KMS-11 (cell line): Measurements from ENCODE around the gene MAGEA2B.
"Not testable (repeated sequence)": the region's sequence is repeated elsewhere in the genome, so short reads cannot be mapped to it uniquely, and the experiment has no call there.

Source experiments
- H2AFZ ChIP-seq: fragments of 200-600 bp; sonication (generic); 2 replicates; pipeline ENCODE4 v1.6.1; 2016; ENCODE audit warnings: antibody characterized with exemption, mixed run types, low read depth
- H3K27ac ChIP-seq: fragments of 200-600 bp; sonication (generic); 2 replicates; pipeline ENCODE4 v1.6.1; 2016; ENCODE audit warnings: mild to moderate bottlenecking, mixed run types
- H3K27me3 ChIP-seq: fragments of 200-600 bp; sonication (generic); 2 replicates; pipeline ENCODE4 v1.6.1; 2017; ENCODE audit warnings: mild to moderate bottlenecking, low read depth, mixed run types, moderate library complexity; ENCODE audit not compliant: insufficient read depth
- H3K36me3 ChIP-seq: fragments of 200-600 bp; sonication (generic); 2 replicates; pipeline ENCODE4 v1.6.1; 2017; ENCODE audit warnings: mild to moderate bottlenecking, mixed run types; ENCODE audit not compliant: insufficient read depth
- H3K4me1 ChIP-seq: fragments of 200-600 bp; sonication (generic); 2 replicates; pipeline ENCODE4 v1.6.1; 2016; ENCODE audit warnings: mild to moderate bottlenecking, low read depth, mixed run types; ENCODE audit not compliant: poor library complexity, severe bottlenecking
- H3K4me2 ChIP-seq: fragments of 200-600 bp; sonication (generic); 2 replicates; pipeline ENCODE4 v1.7.0; 2016; ENCODE audit warnings: mild to moderate bottlenecking, mixed run types
- H3K4me3 ChIP-seq: fragments of 200-600 bp; sonication (generic); IDR thresholded peaks from 2 replicates; pipeline ENCODE4 v1.6.1; 2017; ENCODE audit warnings: low read depth, low read length, mixed read lengths; ENCODE audit not compliant: insufficient read depth
- H3K79me2 ChIP-seq: fragments of 200-600 bp; sonication (generic); 2 replicates; pipeline ENCODE4 v1.6.1; 2016; ENCODE audit warnings: low read depth, mixed run types; ENCODE audit not compliant: insufficient read depth
- H3K9ac ChIP-seq: fragments of 200-600 bp; sonication (generic); 2 replicates; pipeline ENCODE4 v1.6.1; 2016; ENCODE audit warnings: mild to moderate bottlenecking, mixed run types
- H4K20me1 ChIP-seq: fragments of 200-600 bp; sonication (generic); 2 replicates; pipeline ENCODE4 v1.6.1; 2016; ENCODE audit warnings: mild to moderate bottlenecking, mixed run types; ENCODE audit not compliant: insufficient read depth
- CTCF ChIP-seq: fragments of 200-600 bp; sonication (generic); conservative IDR thresholded peaks from 2 replicates; pipeline ENCODE4 v1.6.1; 2017; ENCODE audit warnings: low read depth, mild to moderate bottlenecking, antibody characterized with exemption, low read length, moderate library complexity, mixed read lengths

The MAGEA2B gene

GRCh38 chrX:152735860-152736511 lies 21.6 kb downstream of the MAGEA2B start:
- Histone ChIP-seq H3K4me1 (no peaks in the 10 kb centered on the region), H3K27ac (no peak overlapping the region), H4K20me1 (no peaks in the 10 kb centered on the region), H3K36me3 (no peaks in the 10 kb centered on the region), H3K27me3 (no peaks in the 10 kb centered on the region), H3K4me2 (no peak overlapping the region), H3K4me3 (no peak overlapping the region), H2AFZ (no peak overlapping the region), H3K79me2 (no peaks in the 10 kb centered on the region), H3K9ac (no peak overlapping the region)
- no peak for TF ChIP-seq CTCF

GRCh38 chrX:152736528-152736927 lies 22.1 kb downstream of the MAGEA2B start:
- not testable (repeated sequence) for H3K4me3 ChIP-seq, H4K20me1 ChIP-seq, H3K9ac ChIP-seq, H3K27ac ChIP-seq, H2AFZ ChIP-seq, H3K27me3 ChIP-seq, H3K4me1 ChIP-seq, H3K79me2 ChIP-seq, H3K4me2 ChIP-seq, H3K36me3 ChIP-seq

- no peak overlapping the region for H3K9ac ChIP-seq
- H3K36me3 ChIP-seq, result no peaks in the 10 kb centered on the region
- H3K79me2 ChIP-seq, result no peaks in the 10 kb centered on the region
- no peaks in the 10 kb centered on the region for H3K4me1 ChIP-seq
- no peak for TF ChIP-seq CTCF
- no peak overlapping the region for H3K27ac ChIP-seq
- H3K4me2 ChIP-seq, result no peak overlapping the region
- H3K27me3 ChIP-seq, result no peaks in the 10 kb centered on the region
- H2AFZ ChIP-seq, result no peak overlapping the region
- no peaks in the 10 kb centered on the region for H4K20me1 ChIP-seq
- H3K4me3 ChIP-seq, result no peak overlapping the region
Measured at GRCh38 chrX:152738560-152738959, 24.1 kb downstream of the MAGEA2B start.

- H3K4me2 ChIP-seq, H3K4me1 ChIP-seq, H3K36me3 ChIP-seq, H3K4me3 ChIP-seq, H3K9ac ChIP-seq, H2AFZ ChIP-seq, H3K27ac ChIP-seq, H3K79me2 ChIP-seq, H3K27me3 ChIP-seq, H4K20me1 ChIP-seq: not testable (repeated sequence)
Measured at GRCh38 chrX:152753686-152754650, 39.5 kb downstream of the MAGEA2B start, which contains the start of gene MAGEA2. MAGEA2 (minus strand) TSS chrX:152753842; CDS start chrX:152751363, 2,479 bp downstream.

GRCh38 chrX:152754871-152755270 lies 40.4 kb downstream of the MAGEA2B start:
- not testable (repeated sequence) for H3K36me3 ChIP-seq, H3K79me2 ChIP-seq, H3K4me3 ChIP-seq, H4K20me1 ChIP-seq, H3K9ac ChIP-seq, H2AFZ ChIP-seq, H3K4me1 ChIP-seq, H3K27ac ChIP-seq, H3K4me2 ChIP-seq, H3K27me3 ChIP-seq

- not testable (repeated sequence) for H3K4me3 ChIP-seq, H3K27me3 ChIP-seq, H2AFZ ChIP-seq, H4K20me1 ChIP-seq, H3K79me2 ChIP-seq, H3K36me3 ChIP-seq, H3K27ac ChIP-seq, H3K4me2 ChIP-seq, H3K4me1 ChIP-seq, H3K9ac ChIP-seq
Measured at GRCh38 chrX:152758918-152759317, 44.5 kb downstream of the MAGEA2B start, which contains the start of gene CSAG3. CSAG3 (plus strand) TSS chrX:152759218.

- H3K79me2 ChIP-seq, H2AFZ ChIP-seq, H3K4me1 ChIP-seq, H3K36me3 ChIP-seq, H4K20me1 ChIP-seq, H3K9ac ChIP-seq, H3K27ac ChIP-seq, H3K4me2 ChIP-seq, H3K27me3 ChIP-seq, H3K4me3 ChIP-seq: not testable (repeated sequence)
Measured at GRCh38 chrX:152759544-152759943, 45.1 kb downstream of the MAGEA2B start.

GRCh38 chrX:152761582-152761981 lies 47.2 kb downstream of the MAGEA2B start:
- H3K79me2 ChIP-seq, H3K27me3 ChIP-seq, H3K9ac ChIP-seq, H3K27ac ChIP-seq, H3K4me2 ChIP-seq, H3K36me3 ChIP-seq, H3K4me1 ChIP-seq, H4K20me1 ChIP-seq, H2AFZ ChIP-seq, H3K4me3 ChIP-seq: not testable (repeated sequence)
